ENCODE data around the gene AFMID.

GRCh38 chr17:78226759-78227454, 39.7 kb downstream of the AFMID start:
- TF ChIP-seq POLR2A (IDR thresholded peaks at IDR 0.05) (no peak), CTCF (IDR thresholded peaks at IDR 0.05) (no peak)
